ENCODE measurements around the gene CSNK1D.

DNA sequence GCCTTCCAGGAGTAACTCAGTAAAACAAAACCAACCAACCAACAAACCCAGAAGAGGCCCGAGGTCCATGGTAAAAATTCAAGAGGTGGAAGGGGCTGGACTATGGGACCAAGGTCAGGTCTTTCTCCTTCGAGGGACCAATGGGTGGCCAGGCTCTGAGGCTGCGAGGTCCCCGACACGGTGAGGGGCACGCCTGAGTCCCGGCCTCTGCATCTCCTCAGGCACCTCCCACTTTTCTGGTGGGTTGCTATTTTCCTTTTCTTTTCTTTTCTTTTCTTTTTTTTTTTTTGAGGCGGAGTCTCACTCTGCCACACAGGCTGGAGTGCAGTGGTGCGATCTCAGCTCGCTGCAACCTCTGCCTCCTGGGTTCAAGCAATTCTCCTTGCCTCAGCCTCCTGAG lies 26.0 kb upstream of the CSNK1D start:
- TF ChIP-seq CTCF (IDR thresholded peaks at IDR 0.05), result no peak
- no peak for TF ChIP-seq POLR2A (IDR thresholded peaks at IDR 0.05)
